PC-9 (cell line): ENCODE results near the gene EIF4G3. TPM values are rescaled to one million over a fixed set of nuclear protein-coding genes. Genes with fewer than 3 reads are reported as not detected.

Experiments
- BruUV-seq: library from RNA; stranded (reverse); fragments of 400-500 nt; replicated peaks from 2 replicates; lab custom pipeline; 2021; lab: Mats Ljungman, UMichigan
- CTCF ChIA-PET: fragments of 300-600 bp; sonication (Branson Sonifier 250); formaldehyde crosslinking; loops from one replicate; lab custom pipeline; 2022; ENCODE audit warnings: antibody characterized with exemption; lab: Charles Lee
- POLR2A ChIA-PET: fragments of 300-600 bp; sonication (Branson Sonifier 250); formaldehyde crosslinking; loops from one replicate; lab custom pipeline; 2022; ENCODE audit warnings: antibody characterized with exemption; ENCODE audit not compliant: unreplicated experiment; lab: Charles Lee
- DNase-seq, 2 experiments: peaks; one replicate each; pipeline versions ENCODE4 v3.0.0 to v3.0.0-alpha.2; 2015 to 2022; ENCODE audit warnings: mixed read lengths in 1 of 2
- H2AFZ ChIP-seq: fragments of 200-600 bp; sonication (generic); 2 replicates; pipeline ENCODE4 v1.8.1; 2017; ENCODE audit warnings: antibody characterized with exemption
- H3F3A ChIP-seq: fragments of 200-600 bp; sonication (generic); 2 replicates; pipeline ENCODE4 v1.8.1; 2017; ENCODE audit warnings: antibody characterized with exemption, mild to moderate bottlenecking, low read depth; ENCODE audit not compliant: insufficient read depth
- H3K27ac ChIP-seq: fragments of 200-600 bp; sonication (generic); 2 replicates; pipeline ENCODE4 v1.6.1; 2016; ENCODE audit warnings: mixed run types
- H3K27me3 ChIP-seq: fragments of 200-600 bp; sonication (generic); 2 replicates; pipeline ENCODE4 v1.6.1; 2016; ENCODE audit warnings: low read depth, mixed run types; ENCODE audit not compliant: insufficient read depth
- H3K36me3 ChIP-seq: fragments of 200-600 bp; sonication (generic); 2 replicates; pipeline ENCODE4 v1.6.1; 2016; ENCODE audit warnings: low read depth, mixed run types
- H3K4me1 ChIP-seq: fragments of 200-600 bp; sonication (generic); replicated peaks from 2 replicates; pipeline ENCODE4 v1.6.1; 2016; ENCODE audit warnings: mixed run types; ENCODE audit not compliant: insufficient read depth
- H3K4me2 ChIP-seq: fragments of 200-600 bp; sonication (generic); 2 replicates; pipeline ENCODE4 v1.6.1; 2017; ENCODE audit warnings: mixed run types
- H3K4me3 ChIP-seq: fragments of 200-600 bp; sonication (generic); 2 replicates; pipeline ENCODE4 v1.6.1; 2016; ENCODE audit warnings: mixed run types
- H3K79me2 ChIP-seq: fragments of 200-600 bp; sonication (generic); 2 replicates; pipeline ENCODE4 v1.6.1; 2017; ENCODE audit warnings: low read depth, mixed run types
- H3K9me2 ChIP-seq: fragments of 200-600 bp; sonication (generic); 2 replicates; pipeline ENCODE4 v1.8.1; 2017; ENCODE audit warnings: mild to moderate bottlenecking; ENCODE audit not compliant: insufficient read depth
- H3K9me3 ChIP-seq: fragments of 200-600 bp; sonication (generic); 2 replicates; pipeline ENCODE4 v1.8.1; 2016; ENCODE audit warnings: low read depth; ENCODE audit not compliant: insufficient read depth
- H4K20me1 ChIP-seq: fragments of 200-600 bp; sonication (generic); 2 replicates; pipeline ENCODE4 v1.8.1; 2017; ENCODE audit not compliant: insufficient read depth
- EZH2 ChIP-seq: fragments of 200-600 bp; sonication (generic); IDR thresholded peaks from 2 replicates; pipeline ENCODE4 v1.8.0; 2017; ENCODE audit warnings: antibody characterized with exemption, low read depth
- intact Hi-C: fragments of 100-400 bp; cut with micrococcal nuclease; formaldehyde crosslinking; loops from one replicate; pipeline ENCODE4 v1.10.0; 2022; ENCODE audit not compliant: unreplicated experiment
- total RNA-seq: library from RNA; stranded (reverse); gene quantifications from 2 replicates; pipeline ENCODE4 v1.2.3, GENCODE V29; 2021
- TF ChIP-seq, protein P1 (sequence below): fragments of 200-600 bp; sonication (generic); conservative IDR thresholded peaks from 2 replicates; pipeline ENCODE4 v1.6.1; 2017; ENCODE audit warnings: mixed run types, antibody characterized with exemption, mild to moderate bottlenecking, moderate library complexity

Gene EIF4G3
- total RNA-seq, 1 experiment from 2014 or later = 63.2 TPM

DNA sequence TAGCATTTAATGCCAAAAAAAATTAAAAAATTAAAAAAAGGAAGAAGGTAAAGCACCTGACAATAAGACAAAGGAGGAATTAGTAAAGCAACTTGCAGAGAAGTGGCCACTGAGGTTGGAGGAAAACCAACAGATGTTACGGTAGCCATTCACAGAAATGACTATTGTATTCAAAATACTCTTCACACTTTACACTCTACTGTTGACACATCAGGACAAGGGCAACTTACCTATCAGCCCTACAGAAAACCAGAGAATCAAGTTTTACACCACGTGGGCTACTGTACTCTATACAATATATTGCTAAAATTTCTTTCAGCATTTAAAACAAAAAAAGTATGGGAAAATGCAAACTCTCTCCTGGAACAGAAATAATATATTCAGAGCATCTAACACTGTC is 70.0 kb downstream of the EIF4G3 start:
- no peak for DNase-seq
- POLR2A ChIA-PET = no interaction called here
- H3F3A ChIP-seq = no peaks in the 10 kb centered on the region
- no peaks in the 10 kb centered on the region for H3K4me1 ChIP-seq
- no peak for TF ChIP-seq EZH2
- TF ChIP-seq, protein P1, sequence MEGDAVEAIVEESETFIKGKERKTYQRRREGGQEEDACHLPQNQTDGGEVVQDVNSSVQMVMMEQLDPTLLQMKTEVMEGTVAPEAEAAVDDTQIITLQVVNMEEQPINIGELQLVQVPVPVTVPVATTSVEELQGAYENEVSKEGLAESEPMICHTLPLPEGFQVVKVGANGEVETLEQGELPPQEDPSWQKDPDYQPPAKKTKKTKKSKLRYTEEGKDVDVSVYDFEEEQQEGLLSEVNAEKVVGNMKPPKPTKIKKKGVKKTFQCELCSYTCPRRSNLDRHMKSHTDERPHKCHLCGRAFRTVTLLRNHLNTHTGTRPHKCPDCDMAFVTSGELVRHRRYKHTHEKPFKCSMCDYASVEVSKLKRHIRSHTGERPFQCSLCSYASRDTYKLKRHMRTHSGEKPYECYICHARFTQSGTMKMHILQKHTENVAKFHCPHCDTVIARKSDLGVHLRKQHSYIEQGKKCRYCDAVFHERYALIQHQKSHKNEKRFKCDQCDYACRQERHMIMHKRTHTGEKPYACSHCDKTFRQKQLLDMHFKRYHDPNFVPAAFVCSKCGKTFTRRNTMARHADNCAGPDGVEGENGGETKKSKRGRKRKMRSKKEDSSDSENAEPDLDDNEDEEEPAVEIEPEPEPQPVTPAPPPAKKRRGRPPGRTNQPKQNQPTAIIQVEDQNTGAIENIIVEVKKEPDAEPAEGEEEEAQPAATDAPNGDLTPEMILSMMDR = no peak
- H3K4me2 ChIP-seq = no peak overlapping the region
- 0 out of 2 replicates have a peak, but pooled peaks cover 4% of the 10 kb centered on the region for H4K20me1 ChIP-seq
- no peaks in the 10 kb centered on the region for H3K9me3 ChIP-seq
- no peaks in the 10 kb centered on the region for H3K9me2 ChIP-seq
- no peak overlapping the region for H2AFZ ChIP-seq
- no peaks in the 10 kb centered on the region; the same call in 1 of the 2 replicates for H3K79me2 ChIP-seq
- H3K36me3 ChIP-seq = no peaks in the 10 kb centered on the region
- H3K27me3 ChIP-seq = no peaks in the 10 kb centered on the region
- intact Hi-C loops = no loop called here
- H3K27ac ChIP-seq = no peak overlapping the region
- H3K4me3 ChIP-seq = no peak overlapping the region
- no TSS peak for BruUV-seq
- CTCF ChIA-PET = interaction anchor here (0.8 kb wide), 1 partner anchor 121 kb away, joined by 8 read pairs; no protein-coding TSS in a partner anchor

DNA sequence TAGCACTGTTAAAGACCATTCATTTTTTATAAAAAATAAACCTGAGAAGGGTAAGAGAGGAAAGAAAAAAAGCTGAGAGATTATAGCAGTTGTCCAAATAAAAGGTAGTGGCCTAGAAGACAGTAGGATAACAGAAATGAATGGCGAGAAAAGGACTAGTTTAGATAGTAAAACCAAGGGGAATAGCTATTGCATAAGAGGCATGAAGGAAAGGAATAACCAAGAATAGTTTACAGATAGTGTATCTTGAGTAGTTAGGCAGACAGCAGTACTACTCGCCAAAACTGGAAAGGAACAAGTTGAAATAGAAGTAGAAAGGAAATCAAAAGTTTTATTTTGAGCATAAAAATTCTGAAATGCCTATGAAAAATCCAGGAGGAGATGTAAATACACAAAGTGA is 70.5 kb downstream of the EIF4G3 start:
- H3K9me3 ChIP-seq = no peaks in the 10 kb centered on the region
- H3K4me3 ChIP-seq = no peak overlapping the region
- H4K20me1 ChIP-seq = 0 out of 2 replicates have a peak, but pooled peaks cover 4% of the 10 kb centered on the region
- no peaks in the 10 kb centered on the region; the same call in 1 of the 2 replicates for H3K79me2 ChIP-seq
- H3K4me2 ChIP-seq = no peak overlapping the region
- TF ChIP-seq, protein P1 = no peak
- no peak for TF ChIP-seq EZH2
- CTCF ChIA-PET = interaction anchor here (0.5 to 0.8 kb wide), 2 partner anchors 120 to 277 kb away, joined by 4 to 8 read pairs; no protein-coding TSS in a partner anchor
- DNase-seq = no peak
- no peaks in the 10 kb centered on the region for H3F3A ChIP-seq
- POLR2A ChIA-PET = no interaction called here
- no peaks in the 10 kb centered on the region for H3K9me2 ChIP-seq
- H3K4me1 ChIP-seq = no peaks in the 10 kb centered on the region
- H3K36me3 ChIP-seq = no peaks in the 10 kb centered on the region
- intact Hi-C loops = no loop called here
- BruUV-seq = no TSS peak
- no peak overlapping the region for H3K27ac ChIP-seq
- H2AFZ ChIP-seq = no peak overlapping the region
- H3K27me3 ChIP-seq = no peaks in the 10 kb centered on the region

DNA sequence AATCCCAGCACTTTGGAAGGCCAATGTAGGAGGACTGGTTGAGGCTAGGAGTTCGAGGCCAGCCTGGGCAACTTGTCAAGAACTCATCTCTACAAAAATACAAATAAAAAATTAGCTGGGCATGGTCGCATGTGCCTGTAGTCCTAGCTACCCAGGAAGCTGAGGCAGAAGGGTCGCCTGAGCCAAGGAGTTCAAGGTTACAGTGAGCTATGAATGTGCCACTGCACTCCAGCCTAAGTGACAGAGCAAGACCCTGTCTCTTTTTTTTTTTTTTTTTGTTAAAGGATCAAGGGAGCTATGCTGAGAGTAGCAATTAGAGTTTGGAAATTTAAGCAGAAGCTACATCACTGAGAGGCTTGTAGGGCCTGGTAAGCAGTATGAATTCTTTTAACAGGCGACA is 70.9 kb downstream of the EIF4G3 start:
- no peaks in the 10 kb centered on the region; the same call in 1 of the 2 replicates for H3K79me2 ChIP-seq
- no peak for DNase-seq
- 0 out of 2 replicates have a peak, but pooled peaks cover 4% of the 10 kb centered on the region for H4K20me1 ChIP-seq
- ChIA-PET POLR2A (no interaction called here), CTCF (interaction anchor here (0.5 to 0.8 kb wide), 2 partner anchors 120 to 277 kb away, joined by 4 to 8 read pairs; no protein-coding TSS in a partner anchor)
- H3K36me3 ChIP-seq = no peaks in the 10 kb centered on the region
- TF ChIP-seq EZH2 = no peak
- TF ChIP-seq, protein P1 = no peak
- no peak overlapping the region for H2AFZ ChIP-seq
- H3K4me1 ChIP-seq = no peaks in the 10 kb centered on the region
- intact Hi-C loops = no loop called here
- no peak overlapping the region for H3K4me3 ChIP-seq
- no peak overlapping the region for H3K4me2 ChIP-seq
- no peaks in the 10 kb centered on the region for H3K9me3 ChIP-seq
- no peaks in the 10 kb centered on the region for H3K27me3 ChIP-seq
- no peak overlapping the region for H3K27ac ChIP-seq
- no TSS peak for BruUV-seq
- H3K9me2 ChIP-seq = no peaks in the 10 kb centered on the region
- no peaks in the 10 kb centered on the region for H3F3A ChIP-seq
